ELR (cell line): ENCODE results near the gene PCK2.
A peak's percentile ranks its signal among the peaks of the same experiment; 100 is the strongest.

Experiments
- DNase-seq: peaks from one replicate; pipeline ENCODE4 v3.0.0-alpha.2; 2015; ENCODE audit warnings: low read depth

Gene PCK2

DNA sequence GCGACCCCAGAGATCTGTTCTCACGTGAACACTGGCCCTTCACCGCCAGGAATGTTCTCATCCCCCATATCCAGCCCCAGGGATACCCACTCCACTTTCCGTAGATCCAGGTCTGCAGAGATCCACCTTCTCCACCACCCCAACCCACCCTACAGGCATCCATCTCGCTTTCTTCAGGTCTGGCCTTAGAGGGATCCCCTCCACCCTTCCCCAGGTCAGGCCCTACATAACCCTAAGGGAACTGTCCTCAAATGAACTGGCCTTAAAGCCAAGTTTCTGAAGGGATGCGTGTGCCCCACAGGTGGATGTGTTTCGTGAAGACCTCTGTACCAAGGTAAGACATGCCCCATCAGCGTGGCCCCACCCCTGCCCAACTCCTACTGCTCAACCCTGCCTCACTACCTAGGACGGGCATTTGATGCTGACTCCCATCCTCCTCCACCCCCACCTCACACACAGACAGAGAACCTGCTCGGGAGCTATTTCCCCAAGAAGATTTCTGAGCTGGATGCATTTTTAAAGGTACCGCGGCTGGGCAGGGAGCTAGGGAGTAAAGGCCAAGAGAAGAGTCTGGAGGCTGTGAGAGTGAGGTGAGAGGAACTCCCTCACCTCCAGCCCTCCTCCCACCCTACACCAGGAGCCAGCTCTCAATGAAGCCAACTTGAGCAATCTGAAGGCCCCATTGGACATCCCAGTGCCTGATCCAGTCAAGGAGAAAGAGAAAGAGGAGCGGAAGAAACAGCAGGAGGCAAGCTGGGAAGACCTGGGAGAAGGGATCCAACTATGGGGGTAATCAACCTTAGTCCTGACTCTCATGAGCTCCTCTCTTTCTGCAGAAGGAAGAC lies 42.8 kb downstream of the PCK2 start:
- DNase-seq = no peak

DNA sequence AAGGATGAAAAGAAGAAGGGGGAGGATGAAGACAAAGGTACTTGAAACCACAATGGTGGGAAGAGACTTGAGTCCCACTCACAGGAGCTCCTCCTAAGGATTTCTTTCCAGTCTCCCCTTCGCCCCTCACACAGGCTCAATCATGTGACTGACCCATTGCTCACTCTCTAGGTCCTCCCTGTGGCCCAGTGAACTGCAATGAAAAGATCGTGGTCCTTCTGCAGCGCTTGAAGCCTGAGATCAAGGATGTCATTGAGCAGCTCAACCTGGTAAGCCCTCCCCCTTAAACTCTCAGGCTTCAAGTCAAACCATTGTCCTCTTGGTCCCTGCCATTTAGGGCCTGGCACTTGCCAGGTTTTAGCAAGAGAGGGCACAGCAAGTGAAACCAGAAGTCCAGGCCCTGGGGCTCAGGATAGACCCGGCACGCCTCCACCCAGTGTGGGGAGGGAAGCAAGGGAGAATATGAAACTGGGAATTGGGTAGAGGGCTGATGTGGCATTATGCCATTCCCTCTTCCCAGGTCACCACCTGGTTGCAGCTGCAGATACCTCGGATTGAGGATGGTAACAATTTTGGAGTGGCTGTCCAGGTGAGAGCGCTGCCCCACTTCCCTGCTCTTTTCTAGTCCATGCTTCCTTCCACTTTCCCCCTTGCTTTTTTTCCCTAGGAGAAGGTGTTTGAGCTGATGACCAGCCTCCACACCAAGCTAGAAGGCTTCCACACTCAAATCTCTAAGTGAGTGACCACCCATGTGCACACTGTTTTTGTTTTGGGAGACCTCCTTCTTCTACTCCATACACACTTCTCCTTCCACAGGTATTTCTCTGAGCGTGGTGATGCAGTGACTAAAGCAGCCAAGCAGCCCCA lies 43.7 kb downstream of the PCK2 start:
- DNase-seq = no peak

DNA sequence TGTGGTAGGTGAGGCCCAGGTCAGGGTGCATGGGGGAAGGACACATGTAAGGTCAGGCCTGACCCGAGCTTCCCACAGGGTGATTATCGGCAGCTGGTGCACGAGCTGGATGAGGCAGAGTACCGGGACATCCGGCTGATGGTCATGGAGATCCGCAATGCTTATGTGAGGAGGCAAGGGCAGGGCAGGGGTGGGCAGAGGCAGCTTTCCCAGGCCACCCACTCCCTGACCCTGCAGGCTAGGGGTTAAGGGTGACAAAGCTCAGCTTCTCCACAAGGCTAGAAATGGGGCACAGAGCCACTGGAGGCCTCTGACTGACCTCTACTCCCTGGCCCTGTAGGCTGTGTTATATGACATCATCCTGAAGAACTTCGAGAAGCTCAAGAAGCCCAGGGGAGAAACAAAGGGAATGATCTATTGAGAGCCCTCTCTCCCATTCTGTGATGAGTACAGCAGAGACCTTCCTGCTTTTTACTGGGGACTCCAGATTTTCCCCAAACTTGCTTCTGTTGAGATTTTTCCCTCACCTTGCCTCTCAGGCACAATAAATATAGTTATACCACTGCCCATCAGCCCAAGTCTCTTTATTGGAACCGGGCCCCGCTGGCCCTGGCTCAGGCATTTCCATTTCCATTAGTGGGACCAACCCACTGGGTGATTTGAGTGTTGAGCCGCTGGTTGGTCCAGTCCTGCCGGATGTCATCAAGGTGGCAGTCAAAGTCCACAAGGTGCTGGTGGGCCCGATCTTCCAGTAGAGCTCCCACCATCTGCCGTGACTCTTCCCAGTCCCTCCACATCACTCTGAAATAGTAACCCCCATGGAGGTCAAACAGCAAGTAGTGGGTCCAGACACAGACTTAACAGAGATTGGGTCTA lies 44.5 kb downstream of the PCK2 start:
- no peak for DNase-seq

DNA sequence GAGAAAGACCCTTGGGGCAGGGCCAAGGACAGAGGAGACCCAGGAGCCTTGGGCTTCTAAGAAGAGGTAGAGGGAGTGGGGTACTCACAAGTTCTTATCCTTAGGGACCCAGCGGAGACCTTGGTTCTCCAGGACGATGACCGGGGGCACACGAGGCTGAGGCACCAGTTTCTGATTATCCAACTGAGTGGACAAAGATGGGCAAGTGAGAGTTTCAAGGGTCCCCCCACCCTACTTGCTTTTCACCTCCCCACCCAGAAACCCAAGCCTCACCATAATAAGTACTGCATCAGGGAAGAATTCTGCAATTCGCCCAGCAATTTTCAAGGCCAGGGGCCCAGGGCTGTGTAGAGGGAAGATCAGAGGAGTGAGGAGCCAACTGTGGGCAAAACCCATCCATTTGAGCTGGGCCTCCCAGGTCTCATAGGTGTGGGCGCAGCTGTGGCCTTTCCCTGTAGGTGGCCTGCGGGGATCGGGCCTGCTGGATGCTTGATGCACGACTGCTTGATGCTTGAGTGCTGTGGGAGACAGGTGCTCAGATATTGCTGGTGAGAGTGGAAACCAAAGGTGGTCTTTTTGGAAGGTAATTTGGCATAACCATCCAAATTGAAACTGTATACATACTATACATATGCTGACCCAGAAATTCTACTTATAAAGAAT lies 45.3 kb downstream of the PCK2 start:
- no peak for DNase-seq

DNA sequence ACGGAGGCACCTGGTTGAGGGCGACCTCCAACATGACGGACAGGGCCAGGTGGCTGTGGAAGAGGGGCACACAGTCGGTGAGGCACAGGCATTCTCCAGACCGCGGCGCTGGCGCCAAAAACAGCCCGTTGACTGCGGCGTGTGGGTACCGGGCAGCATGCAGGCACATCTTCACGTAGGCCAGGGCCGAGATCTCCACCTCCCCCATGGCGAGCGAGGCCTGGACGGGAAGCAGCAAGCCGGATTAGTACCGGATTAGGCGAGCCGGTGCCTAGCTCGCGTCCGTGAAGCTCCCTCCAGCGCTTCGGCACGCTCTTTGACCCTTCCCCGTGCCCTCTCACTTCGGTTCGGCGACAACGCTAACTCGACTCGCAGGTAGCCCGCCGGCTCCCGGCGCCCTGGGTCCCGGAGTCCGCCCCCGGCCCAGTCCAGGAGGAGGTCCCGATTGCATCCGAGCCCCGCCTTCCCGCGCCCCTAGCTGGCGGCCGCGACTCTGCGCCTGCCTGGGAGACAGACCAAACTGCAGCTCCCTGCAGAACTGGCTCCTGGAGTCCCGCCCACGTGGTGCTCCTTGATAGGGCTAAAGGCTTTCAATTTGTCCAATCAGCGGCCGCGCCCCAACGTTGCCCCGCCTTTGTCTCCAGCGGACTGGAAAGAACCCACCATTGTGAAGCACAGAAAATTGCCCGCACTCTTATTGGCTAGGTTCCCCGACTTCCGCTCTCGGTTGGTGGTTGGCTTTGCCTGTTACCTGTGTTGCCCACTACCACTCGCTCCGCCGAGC lies 47.2 kb downstream of the PCK2 start, which contains the start of gene EMC9:
TSS of gene EMC9 (minus strand) at position 495 of the 784 bp plus-strand sequence. CDS start at position 208, 287 bp downstream.
- peak; percentile 99 for DNase-seq

DNA sequence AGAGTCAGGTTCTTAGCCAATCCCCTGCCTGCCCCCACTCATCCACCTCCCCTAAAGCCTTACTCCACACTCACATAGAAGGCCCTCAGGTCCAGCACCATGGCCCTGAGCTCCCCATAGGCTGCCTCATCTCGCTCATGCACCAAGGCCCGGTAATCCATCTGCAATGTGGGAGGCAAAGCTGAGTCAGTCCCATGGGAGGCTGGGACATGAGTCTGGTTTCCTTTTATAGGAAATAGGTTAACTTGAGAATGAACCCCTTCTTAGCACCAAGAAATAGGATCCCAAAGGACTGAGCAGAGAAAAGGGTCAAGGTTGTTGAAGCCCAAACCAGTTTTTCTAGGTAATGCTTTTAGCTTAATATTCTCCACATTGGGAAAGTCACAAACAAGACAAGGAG lies 49.4 kb downstream of the PCK2 start:
- DNase-seq = peak; percentile 61

DNA sequence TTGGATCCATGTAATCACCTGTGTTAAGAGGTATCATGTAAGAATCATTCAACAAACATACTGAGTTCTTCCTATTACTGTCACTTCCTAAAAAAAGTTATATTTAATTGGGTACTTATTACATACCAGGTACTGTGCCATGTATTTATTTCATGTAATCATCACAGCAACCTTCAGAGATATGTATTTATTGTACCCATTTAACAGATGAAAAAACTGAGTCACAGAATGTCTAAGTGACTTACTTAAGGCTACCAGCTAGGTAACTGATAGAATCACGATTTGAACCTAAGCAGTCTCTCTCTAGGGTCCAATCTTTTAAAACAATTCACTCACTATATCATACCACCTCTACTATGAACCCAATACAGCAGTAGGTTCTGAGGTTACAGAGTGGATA lies 50.3 kb downstream of the PCK2 start:
- DNase-seq = no peak

DNA sequence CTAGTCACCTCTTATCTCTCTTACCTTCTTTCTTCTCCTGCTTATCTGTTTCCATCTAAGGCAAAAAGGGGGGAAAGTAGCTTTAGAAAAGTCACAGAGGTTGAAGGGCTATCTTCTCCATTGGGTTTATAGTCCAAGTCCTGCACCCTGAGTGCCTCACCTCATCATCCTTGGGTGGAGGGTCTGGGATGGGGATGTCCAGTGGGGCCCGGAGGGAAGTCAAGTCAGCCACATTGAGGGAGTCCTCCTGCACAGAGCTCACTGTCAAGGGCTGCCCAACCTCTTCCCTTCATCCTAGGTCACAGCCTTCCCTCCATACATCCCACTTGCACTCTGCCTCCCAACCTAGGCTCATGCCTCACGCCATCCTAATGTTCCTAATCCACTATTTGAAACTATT lies 51.1 kb downstream of the PCK2 start:
- DNase-seq = no peak

DNA sequence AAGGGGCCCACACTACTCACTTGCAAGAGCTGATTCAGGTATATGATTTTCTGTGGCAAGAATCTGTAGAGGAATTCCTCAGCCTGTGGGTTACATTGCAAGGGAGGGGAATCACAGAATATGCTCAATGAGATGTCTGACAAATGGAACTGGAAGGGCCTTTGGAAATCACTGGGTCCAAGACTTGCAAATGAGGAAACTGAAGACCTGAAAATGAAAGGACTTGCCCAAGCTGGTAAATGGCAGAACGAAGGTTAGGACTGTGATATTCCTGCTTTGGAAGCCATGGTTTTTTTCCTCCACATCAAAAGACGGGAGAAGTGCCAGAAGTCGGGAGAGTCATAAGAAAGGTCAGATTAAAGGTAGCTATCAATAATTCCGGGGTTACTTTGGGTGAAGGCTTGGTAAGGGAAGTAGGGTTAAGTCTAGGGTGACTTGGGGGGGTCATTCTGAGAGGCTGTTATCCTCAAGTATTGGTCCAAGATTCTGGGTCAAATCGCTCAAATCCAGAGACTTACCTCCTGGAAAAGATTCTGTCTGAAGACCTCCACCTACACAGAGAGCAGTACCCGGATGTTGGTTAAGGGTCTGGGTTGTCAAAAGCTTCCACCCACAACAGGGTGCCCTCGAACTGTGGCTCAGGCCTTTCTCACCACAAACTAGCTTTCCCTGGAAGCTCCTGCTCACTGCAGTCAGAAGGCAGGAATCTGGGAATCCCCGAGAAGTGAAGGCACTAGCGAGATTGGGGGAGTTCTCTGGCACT lies 51.8 kb downstream of the PCK2 start:
- peak; percentile 75 for DNase-seq

DNA sequence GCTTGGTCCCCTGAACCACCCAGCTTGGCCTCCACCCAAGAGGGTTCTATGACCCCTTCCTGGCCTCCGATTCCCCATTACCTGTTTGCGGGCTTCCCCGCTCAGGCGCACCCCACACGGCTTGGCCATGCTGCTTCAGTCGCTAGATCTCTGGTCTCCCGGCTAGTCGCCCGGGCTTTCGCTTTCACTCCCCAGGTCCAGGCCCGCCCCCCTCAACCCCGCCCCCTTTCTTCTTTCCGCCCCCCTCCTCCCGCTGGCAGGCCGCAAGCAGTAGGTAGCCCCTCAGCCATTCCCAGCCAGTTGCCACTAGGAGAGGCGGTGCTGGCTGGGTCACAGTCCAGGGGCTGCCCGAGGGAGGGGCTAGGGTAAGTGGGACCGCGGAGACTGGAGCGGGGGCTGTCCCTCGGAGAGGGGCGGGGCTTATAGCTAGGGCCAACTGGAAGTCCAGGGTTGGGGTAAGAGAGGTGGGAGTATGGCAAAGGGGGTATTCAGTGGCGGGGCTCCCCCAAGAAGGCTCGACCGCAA lies 52.4 kb downstream of the PCK2 start, which contains the start of gene PSME2:
TSS of gene PSME2 (minus strand) at position 158 of the 525 bp plus-strand sequence. CDS start at position 129, 29 bp downstream.
- peak; percentile 97 for DNase-seq

DNA sequence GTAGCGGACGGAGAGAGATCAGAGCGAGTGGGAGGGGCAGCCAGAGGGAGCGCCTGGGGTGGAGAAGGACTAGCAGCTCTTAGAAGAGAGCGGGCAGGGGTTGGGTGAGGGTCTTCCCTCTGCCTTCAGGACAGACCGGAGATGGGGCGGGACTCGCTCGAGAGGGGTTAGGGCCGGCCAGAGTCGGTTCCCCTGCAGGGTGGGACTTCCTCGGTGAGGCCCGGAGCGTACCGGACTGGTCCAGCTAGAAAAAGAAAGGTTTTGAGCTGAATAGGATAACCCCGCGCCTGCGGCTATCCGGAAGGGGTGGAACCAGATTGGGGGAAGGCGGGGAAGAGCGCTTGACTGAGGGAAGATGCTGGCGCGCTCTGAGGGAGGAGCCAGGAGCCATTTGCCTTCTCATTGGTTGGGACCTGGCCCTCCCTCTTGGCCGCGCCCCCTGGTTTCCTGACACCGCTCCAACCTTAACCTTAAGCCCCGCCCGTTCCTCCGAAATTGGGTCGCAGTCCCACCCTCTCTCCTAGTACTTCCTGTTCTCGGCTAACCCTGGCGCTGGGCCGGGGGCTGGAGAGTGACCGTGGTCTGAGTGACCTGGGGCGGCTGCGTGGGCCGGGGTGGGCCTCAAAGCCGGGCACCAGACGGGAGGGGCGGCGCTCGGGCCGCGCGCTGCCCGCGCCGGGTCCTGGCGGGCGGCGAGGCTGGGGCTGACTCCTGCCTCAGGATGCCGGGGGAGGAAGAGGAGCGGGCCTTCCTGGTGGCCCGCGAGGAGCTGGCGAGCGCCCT lies 53.1 kb downstream of the PCK2 start, which contains the start of gene RNF31:
TSS of gene RNF31 (plus strand) at position 521 of the 783 bp plus-strand sequence. CDS start at position 722, 201 bp downstream.
- peak; percentile 99 for DNase-seq

DNA sequence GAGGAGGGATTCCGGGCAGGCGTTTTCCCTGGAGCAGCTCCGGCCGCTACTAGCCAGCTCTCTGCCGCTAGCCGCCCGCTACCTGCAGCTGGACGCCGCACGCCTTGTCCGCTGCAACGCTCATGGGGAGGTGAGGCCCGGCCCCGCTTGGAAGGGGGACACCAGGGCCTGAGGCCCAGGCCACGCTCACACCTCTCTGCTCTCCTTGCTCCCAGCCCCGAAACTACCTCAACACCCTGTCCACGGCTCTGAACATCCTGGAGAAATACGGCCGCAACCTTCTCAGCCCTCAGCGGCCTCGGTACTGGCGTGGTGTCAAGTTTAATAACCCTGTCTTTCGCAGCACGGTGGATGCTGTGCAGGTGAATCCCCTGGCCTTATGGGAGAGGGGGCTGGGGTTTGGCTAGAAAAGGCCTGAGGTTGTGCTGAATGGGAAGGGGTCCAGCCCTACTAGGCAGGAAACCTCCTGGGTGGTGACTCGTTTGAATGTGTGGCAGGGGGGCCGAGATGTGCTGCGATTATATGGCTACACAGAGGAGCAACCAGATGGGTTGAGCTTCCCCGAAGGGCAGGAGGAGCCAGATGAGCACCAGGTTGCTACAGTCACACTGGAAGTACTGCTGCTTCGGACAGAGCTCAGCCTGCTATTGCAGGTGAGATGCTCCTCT lies 53.8 kb downstream of the PCK2 start:
- DNase-seq = peak; percentile 30

DNA sequence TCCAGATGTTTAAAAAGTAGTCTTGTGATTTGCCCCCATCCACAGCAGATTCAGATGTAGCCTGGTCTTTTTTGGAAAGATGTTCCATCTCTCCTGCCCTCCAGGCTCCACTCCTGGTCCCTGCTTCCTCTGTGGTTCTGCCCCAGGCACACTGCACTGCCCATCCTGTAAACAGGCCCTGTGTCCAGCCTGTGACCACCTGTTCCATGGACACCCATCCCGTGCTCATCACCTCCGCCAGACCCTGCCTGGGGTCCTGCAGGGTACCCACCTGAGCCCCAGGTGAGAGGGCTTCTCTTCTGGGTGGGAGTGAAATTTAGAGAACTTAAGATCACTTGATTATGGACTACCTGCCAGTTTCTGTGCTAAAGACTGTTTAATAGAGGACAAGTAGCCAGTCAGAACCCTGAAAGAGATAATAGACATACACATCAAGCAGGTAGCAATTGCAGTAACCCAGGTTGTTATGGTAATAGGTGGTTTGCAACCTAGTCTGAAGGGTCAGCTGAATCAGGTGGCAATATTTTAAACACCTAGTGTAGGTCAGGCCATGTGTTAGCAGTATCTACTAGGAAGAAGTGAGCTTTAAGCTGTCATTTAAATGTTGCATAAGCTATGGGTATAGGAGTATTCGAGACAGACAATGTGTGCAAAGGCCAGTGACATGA lies 55.3 kb downstream of the PCK2 start:
- DNase-seq = no peak

DNA sequence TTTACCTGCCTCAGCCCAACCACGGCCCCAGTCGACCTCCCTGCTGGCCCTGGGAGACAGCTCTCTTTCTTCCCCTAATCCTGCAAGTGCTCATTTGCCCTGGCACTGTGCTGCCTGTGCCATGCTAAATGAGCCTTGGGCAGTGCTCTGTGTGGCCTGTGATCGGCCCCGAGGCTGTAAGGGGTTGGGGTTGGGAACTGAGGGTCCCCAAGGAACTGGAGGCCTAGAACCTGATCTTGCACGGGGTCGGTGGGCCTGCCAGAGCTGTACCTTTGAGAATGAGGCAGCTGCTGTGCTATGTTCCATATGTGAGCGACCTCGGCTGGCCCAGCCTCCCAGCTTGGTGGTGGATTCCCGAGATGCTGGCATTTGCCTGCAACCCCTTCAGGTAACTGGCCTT lies 56.0 kb downstream of the PCK2 start:
- no peak for DNase-seq

DNA sequence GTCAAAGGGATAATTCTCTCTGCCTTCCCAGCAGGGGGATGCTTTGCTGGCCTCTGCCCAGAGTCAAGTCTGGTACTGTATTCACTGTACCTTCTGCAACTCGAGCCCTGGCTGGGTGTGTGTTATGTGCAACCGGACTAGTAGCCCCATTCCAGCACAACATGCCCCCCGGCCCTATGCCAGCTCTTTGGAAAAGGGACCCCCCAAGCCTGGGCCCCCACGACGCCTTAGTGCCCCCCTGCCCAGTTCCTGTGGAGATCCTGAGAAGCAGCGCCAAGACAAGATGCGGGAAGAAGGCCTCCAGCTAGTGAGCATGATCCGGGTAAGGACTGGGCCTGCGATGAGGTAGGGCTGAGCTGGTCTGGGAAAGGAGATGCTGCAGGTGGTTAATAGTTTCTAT lies 56.5 kb downstream of the PCK2 start:
- DNase-seq = no peak

DNA sequence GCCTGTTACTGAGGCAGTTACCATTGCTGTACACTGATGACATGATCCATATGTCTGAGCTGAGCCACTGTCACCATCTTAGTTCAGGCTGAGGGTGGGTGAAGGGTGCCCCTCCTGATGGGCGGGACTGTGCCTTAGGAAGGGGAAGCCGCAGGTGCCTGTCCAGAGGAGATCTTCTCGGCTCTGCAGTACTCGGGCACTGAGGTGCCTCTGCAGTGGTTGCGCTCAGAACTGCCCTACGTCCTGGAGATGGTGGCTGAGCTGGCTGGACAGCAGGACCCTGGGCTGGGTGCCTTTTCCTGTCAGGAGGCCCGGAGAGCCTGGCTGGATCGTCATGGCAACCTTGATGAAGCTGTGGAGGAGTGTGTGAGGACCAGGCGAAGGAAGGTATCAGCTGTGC lies 56.9 kb downstream of the PCK2 start:
- DNase-seq = no peak

DNA sequence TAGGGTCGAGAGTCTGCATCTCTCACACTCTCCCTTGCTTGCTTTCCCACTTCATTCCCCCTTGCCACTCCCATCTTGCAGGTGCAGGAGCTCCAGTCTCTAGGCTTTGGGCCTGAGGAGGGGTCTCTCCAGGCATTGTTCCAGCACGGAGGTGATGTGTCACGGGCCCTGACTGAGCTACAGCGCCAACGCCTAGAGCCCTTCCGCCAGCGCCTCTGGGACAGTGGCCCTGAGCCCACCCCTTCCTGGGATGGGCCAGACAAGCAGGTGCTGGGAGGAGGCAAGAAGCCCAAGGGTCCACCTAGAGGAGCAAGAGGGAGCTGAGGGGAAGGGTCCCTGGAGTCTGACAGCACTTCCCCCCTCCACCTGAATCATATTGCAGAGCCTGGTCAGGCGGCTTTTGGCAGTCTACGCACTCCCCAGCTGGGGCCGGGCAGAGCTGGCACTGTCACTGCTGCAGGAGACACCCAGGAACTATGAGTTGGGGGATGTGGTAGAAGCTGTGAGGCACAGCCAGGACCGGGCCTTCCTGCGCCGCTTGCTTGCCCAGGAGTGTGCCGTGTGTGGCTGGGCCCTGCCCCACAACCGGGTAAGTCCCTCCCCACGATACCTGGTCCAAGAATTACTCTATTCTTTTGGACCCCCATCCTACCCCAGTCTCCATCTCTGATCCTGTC lies 57.4 kb downstream of the PCK2 start:
- no peak for DNase-seq
